GM12874 (cell line): Measurements from ENCODE around the gene ZNF277.

ENCODE experiments used
- TF ChIP-seq, protein P1 (sequence below): IDR thresholded peaks from 2 replicates; pipeline ENCODE4 v1.5.1; 2011; ENCODE audit warnings: low read depth, mild to moderate bottlenecking, control low read depth, low read length, moderate library complexity; ENCODE audit not compliant: insufficient read depth

Gene ZNF277

DNA sequence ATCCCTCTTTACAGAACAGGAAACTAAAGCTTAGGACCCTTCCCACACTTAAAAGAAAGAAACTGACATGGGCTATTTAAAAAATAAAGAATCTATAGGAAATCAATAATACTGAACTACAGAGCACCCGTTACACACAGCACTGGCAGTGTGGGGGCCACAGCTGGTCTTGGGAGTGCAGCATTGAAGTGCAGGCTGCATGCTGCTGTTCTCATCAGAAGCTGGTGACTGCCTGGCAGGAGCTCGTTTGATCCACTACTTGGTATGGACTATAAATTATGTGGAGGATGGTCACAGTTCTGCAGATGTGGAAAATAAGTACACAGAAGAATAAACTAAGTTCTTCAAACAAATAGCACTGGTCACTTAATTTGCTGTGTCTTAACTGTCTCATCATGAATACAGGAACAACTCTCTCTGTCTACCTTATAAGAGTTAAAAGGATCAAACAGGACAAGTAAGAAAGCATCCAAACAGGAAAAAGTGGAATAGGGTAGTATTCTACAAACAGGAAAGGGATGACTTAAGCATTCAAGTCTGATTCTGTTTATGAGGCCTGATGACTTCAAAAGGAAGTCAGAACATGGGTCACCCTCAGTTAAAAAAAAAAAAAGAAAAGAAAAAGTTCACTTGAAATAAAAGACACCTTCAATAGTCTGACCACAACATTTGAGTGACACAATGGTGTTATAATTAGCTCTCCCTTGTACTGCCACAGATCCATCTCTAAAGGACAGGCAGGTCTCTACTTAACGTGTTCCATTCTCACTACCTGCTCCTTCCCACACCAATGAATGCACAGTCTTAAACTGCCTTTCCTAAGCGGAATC, 21.3 kb upstream of the ZNF277 start:
- TF ChIP-seq, protein P1, sequence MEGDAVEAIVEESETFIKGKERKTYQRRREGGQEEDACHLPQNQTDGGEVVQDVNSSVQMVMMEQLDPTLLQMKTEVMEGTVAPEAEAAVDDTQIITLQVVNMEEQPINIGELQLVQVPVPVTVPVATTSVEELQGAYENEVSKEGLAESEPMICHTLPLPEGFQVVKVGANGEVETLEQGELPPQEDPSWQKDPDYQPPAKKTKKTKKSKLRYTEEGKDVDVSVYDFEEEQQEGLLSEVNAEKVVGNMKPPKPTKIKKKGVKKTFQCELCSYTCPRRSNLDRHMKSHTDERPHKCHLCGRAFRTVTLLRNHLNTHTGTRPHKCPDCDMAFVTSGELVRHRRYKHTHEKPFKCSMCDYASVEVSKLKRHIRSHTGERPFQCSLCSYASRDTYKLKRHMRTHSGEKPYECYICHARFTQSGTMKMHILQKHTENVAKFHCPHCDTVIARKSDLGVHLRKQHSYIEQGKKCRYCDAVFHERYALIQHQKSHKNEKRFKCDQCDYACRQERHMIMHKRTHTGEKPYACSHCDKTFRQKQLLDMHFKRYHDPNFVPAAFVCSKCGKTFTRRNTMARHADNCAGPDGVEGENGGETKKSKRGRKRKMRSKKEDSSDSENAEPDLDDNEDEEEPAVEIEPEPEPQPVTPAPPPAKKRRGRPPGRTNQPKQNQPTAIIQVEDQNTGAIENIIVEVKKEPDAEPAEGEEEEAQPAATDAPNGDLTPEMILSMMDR = no peak

DNA sequence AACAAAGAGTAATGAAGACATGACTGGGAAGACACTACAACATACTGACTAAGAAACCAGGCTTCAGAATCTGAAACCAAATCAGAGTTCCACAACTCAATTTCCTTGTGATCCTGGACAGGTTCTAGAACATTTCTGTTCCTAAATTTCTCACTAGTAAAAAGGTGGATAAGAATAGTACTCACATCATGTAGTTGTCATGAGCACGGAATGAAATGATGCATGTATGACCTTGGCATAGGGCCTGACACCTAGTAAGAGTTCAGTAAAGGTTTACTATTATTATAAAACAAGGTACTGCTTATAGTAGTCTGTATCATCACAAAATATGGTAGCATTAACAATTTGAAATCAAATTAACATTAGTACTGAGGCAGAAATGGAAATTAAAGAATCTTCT, 20.2 kb upstream of the ZNF277 start:
- TF ChIP-seq, protein P1 = no peak

DNA sequence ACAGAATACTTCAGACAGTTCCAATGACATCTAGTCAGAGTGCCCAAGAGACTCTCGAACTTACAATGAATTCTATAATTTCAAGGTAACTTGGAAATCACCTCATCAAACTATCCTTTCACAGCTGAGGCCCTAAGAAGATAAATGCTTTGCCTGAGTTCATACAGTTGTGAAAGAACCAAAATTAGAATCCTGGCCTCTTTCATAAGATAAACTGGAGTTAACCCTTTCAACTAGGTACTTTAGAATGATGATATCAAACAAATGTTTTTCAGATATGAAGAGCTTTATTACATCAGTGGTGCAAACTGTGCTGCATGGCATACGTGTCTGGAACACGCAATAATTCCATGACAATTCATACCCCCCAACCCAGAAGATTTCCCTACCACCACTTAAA, 18.2 kb upstream of the ZNF277 start:
- TF ChIP-seq, protein P1 = no peak

DNA sequence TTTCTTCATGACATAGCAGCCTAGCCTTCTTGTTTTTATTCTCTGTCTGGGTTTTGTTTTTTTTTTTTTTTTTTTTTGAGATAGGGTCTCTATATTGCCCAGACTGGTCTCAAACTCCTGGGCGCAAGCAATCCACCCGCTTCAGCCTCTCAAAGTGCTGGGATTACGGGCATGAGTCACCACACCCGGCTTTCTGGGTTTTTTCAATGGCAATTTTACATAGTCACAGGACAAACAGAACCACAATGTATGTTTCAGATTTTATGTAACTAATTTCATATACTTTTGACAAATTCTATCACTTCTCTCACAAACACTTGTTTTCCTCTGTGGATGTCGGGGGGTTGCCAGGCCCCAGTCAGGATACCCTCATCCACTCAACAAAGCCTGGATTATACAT, 16.8 kb upstream of the ZNF277 start:
- TF ChIP-seq, protein P1 = no peak

DNA sequence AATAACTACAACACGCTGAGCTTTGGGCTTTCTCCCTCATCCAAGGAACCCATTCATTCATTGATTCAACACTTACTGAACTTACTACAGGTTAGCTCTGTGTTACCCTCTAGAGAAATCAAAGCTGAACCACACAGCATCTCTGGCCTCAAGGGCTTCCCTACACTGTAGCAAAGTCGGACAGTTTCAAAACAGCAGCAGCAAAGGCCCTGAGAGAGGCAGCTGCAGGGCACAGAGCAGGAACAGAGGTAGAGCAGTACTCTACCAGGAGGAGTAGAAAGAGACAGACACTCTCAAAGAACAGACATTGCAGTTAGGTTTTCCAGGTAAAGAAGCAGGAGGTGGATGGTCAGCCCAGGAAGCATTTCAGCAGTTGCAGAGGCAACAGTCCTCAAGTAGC, 16.4 kb upstream of the ZNF277 start:
- TF ChIP-seq, protein P1 = no peak

DNA sequence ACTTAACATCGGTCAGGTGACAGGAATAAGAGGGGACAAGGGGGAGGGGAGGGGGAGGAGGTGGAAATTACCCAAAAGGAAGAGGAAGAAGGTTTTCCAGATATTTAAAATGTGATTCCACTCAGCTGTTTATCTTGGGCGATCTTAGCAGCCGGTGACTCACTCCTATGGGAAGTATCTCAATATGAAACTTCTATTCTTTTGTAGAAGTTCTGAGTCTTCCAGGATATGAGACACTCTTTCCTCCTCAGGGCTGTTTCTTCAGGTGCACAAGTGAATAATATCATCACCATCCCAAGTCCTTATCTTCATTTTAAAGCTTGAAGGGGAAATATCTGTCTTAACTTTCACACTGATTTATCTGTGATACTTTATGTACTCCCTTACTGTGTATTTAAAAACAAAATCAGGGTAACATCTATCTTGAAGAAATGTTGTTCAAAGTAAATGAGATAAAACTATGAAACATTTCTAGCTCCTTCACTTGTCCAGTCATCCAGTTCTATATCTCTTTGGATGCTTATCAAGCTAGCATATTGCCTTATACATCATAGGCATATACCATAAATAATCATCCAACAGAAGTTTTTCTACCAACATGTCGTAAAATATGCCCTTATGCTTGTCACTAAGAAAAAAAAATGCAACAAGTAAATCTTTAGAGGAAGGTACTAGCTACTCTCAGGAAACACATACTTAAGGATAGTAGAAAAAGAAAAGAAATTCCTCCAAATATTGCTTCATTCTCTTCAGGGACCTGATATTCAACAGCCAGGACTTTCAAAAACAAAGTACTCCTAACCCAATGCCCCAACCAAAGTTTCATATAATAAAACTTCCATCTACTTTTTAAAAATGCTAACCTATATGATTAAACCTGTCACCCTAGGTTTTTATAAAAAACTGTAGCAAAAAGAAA, 14.0 kb upstream of the ZNF277 start:
- TF ChIP-seq, protein P1 = no peak

DNA sequence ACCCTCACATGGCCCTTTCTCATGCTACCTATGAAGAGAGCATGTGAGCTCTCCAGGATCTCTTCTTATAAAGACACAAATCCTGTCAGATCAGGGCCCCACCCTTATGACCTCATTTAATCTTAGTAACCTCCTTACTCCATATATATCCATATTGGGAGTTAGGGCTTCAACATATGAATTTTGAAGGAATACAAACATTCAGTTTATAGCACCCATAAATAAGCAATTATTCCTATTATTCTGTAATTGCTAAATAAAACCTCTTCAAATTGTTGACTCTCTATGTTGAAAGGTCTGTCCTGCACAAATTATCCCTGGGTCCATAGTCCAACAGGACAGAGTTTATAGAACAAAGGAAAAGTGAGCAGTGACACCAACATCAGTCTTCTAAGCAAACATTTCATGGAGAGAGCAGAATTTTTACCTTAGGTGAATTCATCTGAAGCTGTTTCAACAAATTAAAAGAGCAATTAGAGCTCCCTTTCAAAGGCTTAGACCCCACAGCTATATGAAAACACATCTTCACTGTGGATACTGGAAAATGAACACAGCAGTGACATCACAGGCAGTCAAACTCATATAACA, 12.5 kb upstream of the ZNF277 start:
- TF ChIP-seq, protein P1 = no peak
